ENCODE results near the gene TAF12. TPM values are rescaled to one million over a fixed set of nuclear protein-coding genes. Genes with fewer than 3 reads are reported as not detected.
"Not testable (repeated sequence)": the region's sequence is repeated elsewhere in the genome, so short reads cannot be mapped to it uniquely, and the experiment has no call there.

The TAF12 gene
- total and polyA plus RNA-seq, 10 donors: 17.0 to 28.7 (median 20.3) TPM

GRCh38 chr1:28595412-28596191 lies 47.3 kb downstream of the TAF12 start:
- WGBS, 5 donors: 91 to 98% (median 92%) methylated on average over 10 of the region's 10 CpGs
- TF ChIP-seq POLR2AphosphoS5 (IDR thresholded peaks at IDR 0.05) (no peak), CTCF (IDR thresholded peaks at IDR 0.05 in 8 of 11, conservative IDR thresholded peaks at IDR 0.05 in 3 of 11) (no peak), POLR2A (IDR thresholded peaks at IDR 0.05) (no peak)
- Histone ChIP-seq H3K27me3 (replicated peaks in 1 of 7) (peaks cover 0 to 15% (median 0%) of the 10 kb centered on the region in 7 donors), H3K4me1 (peaks cover 0 to 25% (median 12%) of the 10 kb centered on the region in 6 donors), H3K4me3 (no peak overlapping the region), H3K27ac (no peak overlapping the region), H3K9me3 (no peaks in the 10 kb centered on the region), H3K36me3 (peaks cover 0 to 9% (median 0%) of the 10 kb centered on the region in 6 donors)
- DNase-seq: no peak
- intact Hi-C loops (cut with DNase I; ENCODE audit: low total_unique reads): no loop called here

GRCh38 chr1:28594686-28595411 lies 48.0 kb downstream of the TAF12 start:
- H3K36me3 ChIP-seq; H3K4me3 ChIP-seq; H3K27ac ChIP-seq; H3K9me3 ChIP-seq; intact Hi-C loops (cut with DNase I; ENCODE audit: low total_unique reads); DNase-seq: not testable (repeated sequence)
- 81 to 96% (median 93%) methylated on average over 7 of the region's 7 CpGs for WGBS, 5 donors
- H3K27me3 ChIP-seq (replicated peaks in 1 of 7): peaks cover 0 to 15% (median 0%) of the 10 kb centered on the region in 7 donors
- H3K4me1 ChIP-seq: peaks cover 0 to 31% (median 12%) of the 10 kb centered on the region in 6 donors

- H3K4me3 ChIP-seq; intact Hi-C loops (cut with DNase I; ENCODE audit: low total_unique reads); DNase-seq; H3K27ac ChIP-seq; H3K9me3 ChIP-seq; H3K36me3 ChIP-seq: not testable (repeated sequence)
- WGBS, 5 donors: 83 to 91% (median 87%) methylated on average over 2 to 3 of the region's 3 CpGs
- Histone ChIP-seq H3K4me1 (peaks cover 0 to 32% (median 12%) of the 10 kb centered on the region in 6 donors), H3K27me3 (replicated peaks in 1 of 7) (peaks cover 0 to 15% (median 0%) of the 10 kb centered on the region in 7 donors)
Measured at GRCh38 chr1:28593988-28594356, 48.9 kb downstream of the TAF12 start.

GRCh38 chr1:28592321-28593071 lies 50.4 kb downstream of the TAF12 start:
- H3K4me3 ChIP-seq: peak overlapping the region; percentile 14 to 76 (median 42)
- peak; percentile 77 for DNase-seq
- H3K27ac ChIP-seq: peak overlapping the region in 3 of 8 donors; percentile 18 to 34 (median 31)
- H3K9me3 ChIP-seq: no peaks in the 10 kb centered on the region
- WGBS, 5 donors: 5 to 21% (median 5%) methylated on average over 12 to 81 of the region's 81 CpGs
- TF ChIP-seq POLR2AphosphoS5 (IDR thresholded peaks at IDR 0.05) (no peak), POLR2A (IDR thresholded peaks at IDR 0.05) (no peak), CTCF (IDR thresholded peaks at IDR 0.05 in 8 of 11, conservative IDR thresholded peaks at IDR 0.05 in 3 of 11) (no peak)
- H3K36me3 ChIP-seq: no peaks in the 10 kb centered on the region
- peaks cover 0 to 15% (median 0%) of the 10 kb centered on the region in 7 donors for H3K27me3 ChIP-seq (replicated peaks in 1 of 7)
- intact Hi-C loops (cut with DNase I; ENCODE audit: low total_unique reads): no loop called here
- peaks cover 0 to 32% (median 12%) of the 10 kb centered on the region in 6 donors for H3K4me1 ChIP-seq

Measured in spleen (tissue), 11 donors.